Keratinocyte (primary cell): ENCODE data around the gene DBNDD2. TPM values are rescaled to one million over a fixed set of nuclear protein-coding genes. Genes with fewer than 3 reads are reported as not detected.

ENCODE experiments used
- DNase-seq: peaks from one replicate; pipeline ENCODE4 v3.0.0-alpha.2; 2011; ENCODE audit warnings: low read depth, missing footprints, low spot score
- FAIRE-seq: peaks from 2 replicates; lab custom pipeline; 2011; peaks lifted over from hg19 to GRCh38; lab: Jason Lieb, UNC
- H2AFZ ChIP-seq: 2 replicates; pipeline ENCODE4 v1.6.0; 2012; ENCODE audit warnings: low read length, control low read depth, inconsistent platforms; ENCODE audit not compliant: control insufficient read depth
- H3K27ac ChIP-seq: 2 replicates; pipeline ENCODE4 v1.5.1; 2011; ENCODE audit warnings: low read length; ENCODE audit not compliant: control insufficient read depth, insufficient read depth
- H3K27me3 ChIP-seq: 3 replicates; pipeline ENCODE4 v1.6.0; 2011; ENCODE audit warnings: low read length; ENCODE audit not compliant: control insufficient read depth, insufficient read depth; ENCODE audit errors: extremely low read depth
- H3K36me3 ChIP-seq, 2 experiments: 2 replicates in 1 of 2; 3 replicates in 1 of 2; pipeline ENCODE4 v1.5.1; 2011; ENCODE audit warnings: low read length in 2 of 2, mild to moderate bottlenecking in 1 of 2; ENCODE audit not compliant: control insufficient read depth in 2 of 2, insufficient read depth in 2 of 2; ENCODE audit errors: extremely low read depth in 1 of 2
- H3K4me1 ChIP-seq: 3 replicates; pipeline ENCODE4 v1.5.1; 2011; ENCODE audit warnings: low read length; ENCODE audit not compliant: control insufficient read depth, insufficient read depth; ENCODE audit errors: extremely low read depth
- H3K4me2 ChIP-seq: 3 replicates; pipeline ENCODE4 v1.6.0; 2011; ENCODE audit warnings: low read depth, low read length; ENCODE audit not compliant: control insufficient read depth, insufficient read depth; ENCODE audit errors: extremely low read depth
- H3K4me3 ChIP-seq, 3 experiments: fragments of 200-600 bp in 1 of 3; sonication (generic) in 1 of 3; 2 replicates in 2 of 3; 3 replicates in 1 of 3; pipeline ENCODE4 v1.5.1; 2011 to 2016; ENCODE audit warnings: low read length in 3 of 3, mild to moderate bottlenecking in 3 of 3, control low read depth in 2 of 3, inconsistent platforms in 1 of 3, low read depth in 1 of 3, mixed read lengths in 1 of 3, mixed run types in 1 of 3, moderate library complexity in 1 of 3; ENCODE audit not compliant: control insufficient read depth in 2 of 3, insufficient read depth in 2 of 3; ENCODE audit errors: extremely low read depth in 1 of 3
- H3K79me2 ChIP-seq: 2 replicates; pipeline ENCODE4 v1.6.0; 2012; ENCODE audit warnings: low read length; ENCODE audit not compliant: control insufficient read depth, insufficient read depth
- H3K9ac ChIP-seq: 3 replicates; pipeline ENCODE4 v1.6.0; 2011; ENCODE audit warnings: low read length; ENCODE audit not compliant: control insufficient read depth, insufficient read depth; ENCODE audit errors: extremely low read depth
- H3K9me1 ChIP-seq: 3 replicates; pipeline ENCODE4 v1.6.0; 2011; ENCODE audit warnings: low read length; ENCODE audit not compliant: control insufficient read depth, insufficient read depth; ENCODE audit errors: extremely low read depth
- H3K9me3 ChIP-seq: 2 replicates; pipeline ENCODE4 v1.5.1; 2012; ENCODE audit warnings: low read depth, low read length; ENCODE audit not compliant: control insufficient read depth
- H4K20me1 ChIP-seq: 3 replicates; pipeline ENCODE4 v1.6.0; 2011; ENCODE audit warnings: low read length; ENCODE audit not compliant: control insufficient read depth, insufficient read depth; ENCODE audit errors: extremely low read depth
- EZH2 ChIP-seq: IDR thresholded peaks from one replicate; pipeline ENCODE4 v1.6.1; 2012; ENCODE audit warnings: inconsistent platforms, mild to moderate bottlenecking, low read length, moderate library complexity
- dilution Hi-C: fragments of 300-500 bp; cut with MboI; formaldehyde crosslinking; loops from one replicate; pipeline ENCODE4 v1.7.0; 2020; ENCODE audit warnings: low sequenced_read_pairs; ENCODE audit not compliant: extremely low pct_ligation_motif_present
- polyA plus RNA-seq, 5 experiments: library from polyadenylated mRNA; depleted of rRNA in 3 of 5; stranded (reverse) in 3 of 5; stranded (forward) in 1 of 5; unstranded in 1 of 5; fragments of >200 nt; gene quantifications; 1 replicate in 1 of 5; 2 replicates in 3 of 5; 3 replicates in 1 of 5; pipeline versions ENCODE4 v1.2.1 to v1.2.3, GENCODE V29; 2011 to 2012; ENCODE audit warnings: missing spikeins in 2 of 5, low read depth in 1 of 5, low replicate concordance in 1 of 5
- TF ChIP-seq, protein P1 (sequence below), 3 experiments: IDR thresholded peaks in 1 of 3; conservative IDR thresholded peaks in 1 of 3; optimal IDR thresholded peaks in 1 of 3; 2 replicates in 2 of 3; 3 replicates in 1 of 3; pipeline versions ENCODE3 to v1.5.1; 2011; ENCODE audit warnings: low read length in 3 of 3, mild to moderate bottlenecking in 3 of 3, moderate library complexity in 2 of 3, control low read depth in 1 of 3, inconsistent platforms in 1 of 3; ENCODE audit not compliant: insufficient read depth in 2 of 3; ENCODE audit errors: extremely low read depth in 1 of 3

Gene DBNDD2
- polyA plus RNA-seq, 1 donor (not counting 4 experiments of a cell fraction or from before 2014, with no cell fraction given) = 37.4 TPM

DNA sequence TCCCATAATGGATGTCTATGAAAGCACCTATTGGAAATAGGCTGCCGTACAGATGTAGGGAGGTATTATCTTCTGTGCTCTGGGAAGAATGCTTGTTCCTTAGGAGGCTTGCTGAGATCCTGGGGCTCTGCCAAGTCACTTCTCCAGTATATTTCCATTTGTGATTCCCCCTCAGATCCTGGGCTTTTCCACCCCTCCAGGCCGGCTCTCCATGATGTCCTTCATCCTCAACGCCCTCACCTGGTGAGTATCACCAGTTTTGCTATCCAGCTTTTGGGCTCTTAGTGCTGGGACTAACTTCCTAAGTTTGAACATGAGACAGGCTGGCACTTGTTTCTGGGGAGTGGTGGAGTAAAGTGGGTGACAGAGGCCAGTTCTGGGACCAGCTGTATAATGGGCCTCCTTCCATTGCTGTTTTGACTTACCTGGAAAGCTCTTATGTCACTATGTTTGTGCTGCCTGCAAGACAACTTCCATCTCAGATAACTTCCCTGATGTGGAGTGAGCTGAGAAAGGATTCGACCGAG, 42.6 kb upstream of the DBNDD2 start:
- H3K4me2 ChIP-seq = no peak overlapping the region
- H3K79me2 ChIP-seq = peaks cover 19% of the 10 kb centered on the region
- H2AFZ ChIP-seq = no peak overlapping the region
- FAIRE-seq (no peak), DNase-seq (no peak)
- peaks cover 12 to 23% of the 10 kb centered on the region in 2 experiments for H3K36me3 ChIP-seq
- no peaks in the 10 kb centered on the region for H4K20me1 ChIP-seq
- TF ChIP-seq, protein P1, sequence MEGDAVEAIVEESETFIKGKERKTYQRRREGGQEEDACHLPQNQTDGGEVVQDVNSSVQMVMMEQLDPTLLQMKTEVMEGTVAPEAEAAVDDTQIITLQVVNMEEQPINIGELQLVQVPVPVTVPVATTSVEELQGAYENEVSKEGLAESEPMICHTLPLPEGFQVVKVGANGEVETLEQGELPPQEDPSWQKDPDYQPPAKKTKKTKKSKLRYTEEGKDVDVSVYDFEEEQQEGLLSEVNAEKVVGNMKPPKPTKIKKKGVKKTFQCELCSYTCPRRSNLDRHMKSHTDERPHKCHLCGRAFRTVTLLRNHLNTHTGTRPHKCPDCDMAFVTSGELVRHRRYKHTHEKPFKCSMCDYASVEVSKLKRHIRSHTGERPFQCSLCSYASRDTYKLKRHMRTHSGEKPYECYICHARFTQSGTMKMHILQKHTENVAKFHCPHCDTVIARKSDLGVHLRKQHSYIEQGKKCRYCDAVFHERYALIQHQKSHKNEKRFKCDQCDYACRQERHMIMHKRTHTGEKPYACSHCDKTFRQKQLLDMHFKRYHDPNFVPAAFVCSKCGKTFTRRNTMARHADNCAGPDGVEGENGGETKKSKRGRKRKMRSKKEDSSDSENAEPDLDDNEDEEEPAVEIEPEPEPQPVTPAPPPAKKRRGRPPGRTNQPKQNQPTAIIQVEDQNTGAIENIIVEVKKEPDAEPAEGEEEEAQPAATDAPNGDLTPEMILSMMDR (optimal IDR thresholded peaks at IDR 0.05 in 1 of 3, IDR thresholded peaks at IDR 0.05 in 1 of 3, conservative IDR thresholded peaks at IDR 0.05 in 1 of 3; ENCODE audit: extremely low read depth in 1 of 3, insufficient read depth in 2 of 3, low read length in 3 of 3) = peak in 1 of 3 experiments; percentile 9
- TF ChIP-seq EZH2 = no peak
- H3K4me1 ChIP-seq = peaks cover 9% of the 10 kb centered on the region
- no peaks in the 10 kb centered on the region for H3K9me3 ChIP-seq
- no peaks in the 10 kb centered on the region for H3K9me1 ChIP-seq
- H3K27me3 ChIP-seq = no peaks in the 10 kb centered on the region
- no peak overlapping the region for H3K4me3 ChIP-seq
- no peak overlapping the region for H3K9ac ChIP-seq
- no peak overlapping the region for H3K27ac ChIP-seq
- dilution Hi-C loops = no loop called here

DNA sequence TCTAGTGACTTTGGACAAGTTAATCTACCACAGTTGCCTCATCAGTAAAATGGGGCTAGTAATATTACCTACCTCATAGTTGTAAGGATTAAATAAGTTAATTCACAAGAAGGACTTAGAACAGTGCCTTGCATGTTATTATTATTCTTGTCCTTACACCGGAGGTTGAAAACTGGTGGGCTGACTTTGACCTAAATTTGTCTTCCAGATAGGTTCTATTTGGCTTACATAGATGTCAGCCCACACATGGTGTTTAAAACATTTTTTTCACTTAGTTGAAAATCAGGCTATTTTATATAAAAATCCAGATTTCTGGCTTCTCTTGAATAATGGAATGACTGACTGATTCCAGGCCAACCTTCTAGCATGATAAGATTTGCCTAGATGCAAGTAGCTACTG, 41.9 kb upstream of the DBNDD2 start:
- no peaks in the 10 kb centered on the region for H3K9me3 ChIP-seq
- FAIRE-seq = no peak
- no peaks in the 10 kb centered on the region for H4K20me1 ChIP-seq
- H3K9ac ChIP-seq = no peak overlapping the region
- TF ChIP-seq, protein P1 (optimal IDR thresholded peaks at IDR 0.05 in 1 of 3, IDR thresholded peaks at IDR 0.05 in 1 of 3, conservative IDR thresholded peaks at IDR 0.05 in 1 of 3; ENCODE audit: extremely low read depth in 1 of 3, insufficient read depth in 2 of 3, low read length in 3 of 3) = no peak
- TF ChIP-seq EZH2 = no peak
- DNase-seq = no peak
- H2AFZ ChIP-seq = no peak overlapping the region
- peaks cover 19% of the 10 kb centered on the region for H3K79me2 ChIP-seq
- peaks cover 12 to 23% of the 10 kb centered on the region in 2 experiments for H3K36me3 ChIP-seq
- H3K4me2 ChIP-seq = no peak overlapping the region
- no peaks in the 10 kb centered on the region for H3K27me3 ChIP-seq
- dilution Hi-C loops = no loop called here
- no peaks in the 10 kb centered on the region for H3K9me1 ChIP-seq
- no peak overlapping the region for H3K27ac ChIP-seq
- peaks cover 9% of the 10 kb centered on the region for H3K4me1 ChIP-seq
- no peak overlapping the region for H3K4me3 ChIP-seq
